ENCODE measurements around the gene OGFR. TPM values are rescaled to one million over a fixed set of nuclear protein-coding genes. Genes with fewer than 3 reads are reported as not detected.

The OGFR gene
- total and polyA plus RNA-seq, 9 donors = 28.6 to 52.9 (median 43.0) TPM

DNA sequence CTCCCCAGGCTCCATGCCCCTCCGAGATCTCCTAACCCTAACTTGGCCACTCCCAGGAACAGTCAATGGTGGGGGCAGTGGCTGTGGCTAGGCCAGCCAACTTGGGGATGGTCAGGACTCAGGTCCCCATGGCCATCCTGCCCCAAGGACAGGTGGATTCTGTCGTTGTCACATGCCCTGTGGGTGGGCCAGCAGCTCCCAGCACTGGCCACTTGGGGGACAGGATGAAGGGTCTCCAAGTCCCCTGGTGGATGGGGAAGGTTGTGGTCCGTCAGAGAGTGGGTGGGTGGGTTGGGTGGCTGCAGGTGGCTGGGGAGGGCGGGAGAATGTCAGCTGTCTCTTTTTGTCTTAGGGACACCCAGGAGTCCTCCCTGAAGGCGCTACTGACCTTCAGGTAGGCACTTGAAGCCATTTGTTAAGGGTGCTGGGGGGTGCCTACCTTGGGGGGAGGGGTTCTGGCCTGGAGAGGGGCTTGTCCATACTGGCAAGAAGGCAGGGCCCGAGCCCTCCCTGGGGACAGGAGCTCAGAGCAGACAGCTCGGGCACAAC lies 17.7 kb downstream of the OGFR start:
- 71 to 87% (median 77%) methylated on average over 7 of the region's 7 CpGs for WGBS, 3 donors
- TF ChIP-seq EP300 (IDR thresholded peaks at IDR 0.05) = no peak
- TF ChIP-seq POLR2A (IDR thresholded peaks at IDR 0.05) = no peak
- no peak for TF ChIP-seq CTCF (IDR thresholded peaks at IDR 0.05)
- intact Hi-C loops (cut with DNase I) = no loop called here
- Histone ChIP-seq H3K36me3 (no peaks in the 10 kb centered on the region), H3K4me1 (ENCODE audit: insufficient read depth) (peaks cover 7% of the 10 kb centered on the region), H3K27ac (no peak overlapping the region), H3K9me3 (no peaks in the 10 kb centered on the region), H3K27me3 (no peaks in the 10 kb centered on the region), H3K4me3 (no peak overlapping the region)
- DNase-seq = no peak

DNA sequence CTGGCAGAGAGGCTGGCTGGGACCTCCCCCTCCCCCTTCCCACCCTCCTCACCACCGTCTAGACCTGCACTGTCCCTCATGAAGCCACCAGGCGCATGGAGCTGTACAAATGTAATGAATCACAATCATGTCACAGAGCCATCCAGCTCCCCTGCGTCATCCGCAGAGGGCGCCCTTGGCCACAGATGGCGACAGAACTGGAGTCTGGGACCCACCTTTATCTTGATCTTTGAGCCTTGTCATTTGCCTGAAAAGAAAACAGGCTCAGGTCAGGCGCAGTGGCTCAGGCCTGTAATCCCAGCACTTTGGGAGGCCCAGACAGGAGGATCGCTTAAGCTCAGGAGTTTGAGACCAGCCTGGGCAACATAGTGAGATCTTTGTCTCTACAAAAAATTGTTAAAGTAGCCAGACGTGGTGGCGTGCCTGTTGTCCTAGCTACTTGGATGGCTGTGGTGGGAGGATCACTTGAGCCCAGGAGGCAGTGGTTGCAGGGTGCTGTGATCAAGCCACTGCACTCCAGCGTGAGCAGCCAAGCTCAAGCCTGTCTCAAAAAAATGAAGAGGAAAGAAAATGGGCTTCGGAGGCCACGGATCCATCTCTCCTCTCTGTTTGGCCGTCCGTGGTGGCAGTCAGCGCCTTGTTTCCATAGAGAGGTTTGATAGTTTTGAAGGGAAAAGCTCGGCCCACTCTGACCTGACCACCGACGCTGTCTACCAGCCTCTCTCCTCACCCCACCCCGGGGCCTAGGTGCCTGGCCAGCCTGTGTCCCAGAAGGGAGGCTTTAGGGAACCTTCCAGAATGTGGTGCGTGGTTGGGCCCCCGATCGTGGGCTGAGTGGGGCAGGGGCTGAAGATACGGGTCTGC lies 18.4 kb downstream of the OGFR start:
- TF ChIP-seq EP300 (IDR thresholded peaks at IDR 0.05) (no peak), CTCF (IDR thresholded peaks at IDR 0.05) (no peak), POLR2A (IDR thresholded peaks at IDR 0.05) (no peak)
- intact Hi-C loops (cut with DNase I) = no loop called here
- 85 to 88% (median 87%) methylated on average over 24 of the region's 24 CpGs for WGBS, 3 donors

GRCh38 chr20:62823688-62824475 lies 19.2 kb downstream of the OGFR start:
- no peak overlapping the region for H3K27ac ChIP-seq

More for the DNA sequence above, 18.4 kb downstream of the OGFR start:
- no peak overlapping the region for H3K4me3 ChIP-seq
- DNase-seq = no peak
- H3K9me3 ChIP-seq = no peaks in the 10 kb centered on the region
- H3K27ac ChIP-seq = no peak overlapping the region
- H3K36me3 ChIP-seq = no peaks in the 10 kb centered on the region
- H3K4me1 ChIP-seq (ENCODE audit: insufficient read depth) = peaks cover 7% of the 10 kb centered on the region
- no peaks in the 10 kb centered on the region for H3K27me3 ChIP-seq

More at GRCh38 chr20:62823688-62824475, 19.2 kb downstream of the OGFR start:
- H3K4me1 ChIP-seq (ENCODE audit: insufficient read depth) = peaks cover 3% of the 10 kb centered on the region
- H3K36me3 ChIP-seq = no peaks in the 10 kb centered on the region
- DNase-seq = no peak
- no peaks in the 10 kb centered on the region for H3K9me3 ChIP-seq
- H3K4me3 ChIP-seq = no peak overlapping the region
- TF ChIP-seq POLR2A (IDR thresholded peaks at IDR 0.05) (no peak), EP300 (IDR thresholded peaks at IDR 0.05) (no peak), CTCF (IDR thresholded peaks at IDR 0.05) (no peak)
- WGBS, 3 donors = 79 to 81% (median 81%) methylated on average over 36 to 38 of the region's 38 CpGs
- H3K27me3 ChIP-seq = no peaks in the 10 kb centered on the region
- intact Hi-C loops (cut with DNase I) = no loop called here
